Measurements from ENCODE around the gene PHACTR3.

Gene PHACTR3

DNA sequence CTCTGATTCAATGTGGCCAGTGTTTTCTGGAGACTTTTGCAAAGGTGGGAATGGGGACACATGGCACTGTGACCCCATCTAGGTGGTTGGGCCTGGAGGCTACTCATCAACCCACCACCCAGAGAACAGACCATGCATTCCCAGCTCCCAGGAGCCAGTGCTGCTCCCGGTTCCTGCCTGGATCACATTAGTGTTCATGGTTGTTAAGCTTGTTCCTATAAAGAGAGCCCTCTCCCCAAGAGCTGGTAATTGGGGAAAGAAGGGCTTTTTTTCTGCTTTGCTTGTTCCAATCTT lies 102.0 kb downstream of the PHACTR3 start:
- TF ChIP-seq CTCF (IDR thresholded peaks at IDR 0.05; ENCODE audit: borderline replicate concordance, insufficient read depth, low read depth, low read length): no peak
- H3K4me3 ChIP-seq (ENCODE audit: low read depth, low read length): no peak overlapping the region

DNA sequence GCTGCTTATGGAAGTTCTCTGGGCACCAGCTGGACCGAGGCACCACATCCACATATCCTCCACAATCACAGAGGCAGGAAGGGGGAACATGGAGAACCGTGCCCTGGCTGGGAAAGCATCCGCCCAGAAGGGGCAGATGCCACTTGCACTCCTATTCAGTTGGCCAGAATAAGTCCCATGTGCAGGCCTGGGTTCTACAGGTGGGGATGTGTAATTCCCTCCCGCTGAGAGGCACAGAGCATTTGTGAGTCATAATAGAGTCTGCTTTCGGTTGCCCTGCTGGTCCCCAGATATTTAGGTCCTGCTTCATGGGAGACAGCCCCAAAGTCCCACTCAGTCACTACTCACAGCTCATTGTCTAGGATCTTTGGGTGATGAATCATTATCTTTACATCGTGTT lies 104.0 kb downstream of the PHACTR3 start:
- no peak overlapping the region for H3K4me3 ChIP-seq (ENCODE audit: low read depth, low read length)
- no peak for TF ChIP-seq CTCF (IDR thresholded peaks at IDR 0.05; ENCODE audit: borderline replicate concordance, insufficient read depth, low read depth, low read length)

GRCh38 chr20:59709636-59710035 lies 105.3 kb downstream of the PHACTR3 start:
- no peak overlapping the region for H3K4me3 ChIP-seq (ENCODE audit: low read depth, low read length)
- no peak for TF ChIP-seq CTCF (IDR thresholded peaks at IDR 0.05; ENCODE audit: borderline replicate concordance, insufficient read depth, low read depth, low read length)

DNA sequence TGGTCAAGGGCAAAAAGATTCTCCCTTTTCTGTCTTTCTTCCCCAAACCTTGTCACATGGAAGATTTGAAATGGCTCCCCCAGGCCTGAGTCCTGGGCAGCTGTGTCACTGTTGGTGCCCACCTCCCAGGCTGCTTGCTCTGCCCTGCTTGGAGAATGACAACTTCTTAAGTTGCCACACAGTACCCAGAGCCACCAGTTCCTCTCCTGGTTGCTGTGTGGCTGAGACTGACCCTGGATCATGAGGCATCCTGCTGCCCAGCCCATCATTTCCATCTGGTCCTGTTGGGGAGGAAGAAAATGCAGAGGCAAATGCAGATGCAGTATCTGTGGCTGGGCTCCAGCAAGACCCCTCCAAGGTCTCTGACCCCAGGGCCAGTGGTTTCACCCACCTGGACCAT lies 113.7 kb downstream of the PHACTR3 start:
- H3K4me3 ChIP-seq (ENCODE audit: low read depth, low read length): no peak overlapping the region
- TF ChIP-seq CTCF (IDR thresholded peaks at IDR 0.05; ENCODE audit: borderline replicate concordance, insufficient read depth, low read depth, low read length): no peak

- H3K4me3 ChIP-seq (ENCODE audit: low read depth, low read length): no peak overlapping the region
- TF ChIP-seq CTCF (IDR thresholded peaks at IDR 0.05; ENCODE audit: borderline replicate concordance, insufficient read depth, low read depth, low read length): no peak
Observed at GRCh38 chr20:59718751-59719150, 114.4 kb downstream of the PHACTR3 start.

DNA sequence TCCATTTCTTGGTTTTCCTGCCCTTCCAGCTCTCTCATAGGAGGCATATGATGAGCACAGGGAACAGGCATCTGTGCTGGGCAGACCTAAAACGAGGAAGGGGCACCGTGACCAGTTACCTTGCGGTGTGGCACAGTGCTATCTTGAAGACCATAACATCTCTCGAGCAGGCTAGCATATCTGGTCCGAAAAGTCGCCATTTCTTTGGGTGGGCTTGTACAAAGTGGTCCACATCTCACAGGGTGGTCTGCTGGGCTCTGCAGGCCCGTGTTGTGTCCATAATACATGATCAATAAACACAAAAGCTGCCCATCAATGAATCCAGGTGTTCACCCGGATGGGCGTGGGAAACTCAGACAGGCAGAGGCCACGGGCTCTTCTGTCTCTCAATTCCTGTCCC lies 115.7 kb downstream of the PHACTR3 start:
- no peak overlapping the region for H3K4me3 ChIP-seq (ENCODE audit: low read depth, low read length)
- TF ChIP-seq CTCF (IDR thresholded peaks at IDR 0.05; ENCODE audit: borderline replicate concordance, insufficient read depth, low read depth, low read length): no peak

- H3K4me3 ChIP-seq (ENCODE audit: low read depth, low read length): no peak overlapping the region
- TF ChIP-seq CTCF (IDR thresholded peaks at IDR 0.05; ENCODE audit: borderline replicate concordance, insufficient read depth, low read depth, low read length): no peak
Observed at GRCh38 chr20:59721386-59721785, 117.0 kb downstream of the PHACTR3 start.

Measured in GM12875 (cell line).